ENCODE data around the gene BTBD6.

DNA sequence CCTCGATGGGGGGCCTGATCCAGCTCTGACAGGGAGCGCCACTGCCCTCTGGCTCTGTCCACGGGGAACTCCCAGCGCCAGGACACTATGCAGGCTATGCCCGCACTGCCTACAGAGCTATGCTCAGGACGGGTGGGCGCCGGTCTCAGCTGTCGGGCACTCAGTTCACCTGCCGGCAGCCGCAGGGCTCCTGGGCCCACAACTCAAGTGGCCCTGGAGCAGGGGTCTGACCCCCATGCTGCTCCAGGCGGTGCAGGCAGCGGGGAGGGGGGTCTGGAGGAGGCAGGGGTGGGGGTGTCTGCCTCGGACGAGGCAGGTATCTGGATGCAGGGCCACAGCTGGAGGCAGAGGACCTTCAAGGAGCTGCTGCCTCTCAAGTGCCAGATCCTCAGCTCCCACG is 38.7 kb upstream of the BTBD6 start:
- TF ChIP-seq TAF1 (IDR thresholded peaks at IDR 0.05; ENCODE audit: low read depth, low read length) (no peak), POLR2A (IDR thresholded peaks at IDR 0.05; ENCODE audit: low read depth, low read length) (no peak), SPI1 (IDR thresholded peaks at IDR 0.05; ENCODE audit: low read depth, low read length) (no peak)

Data from GM12891 (cell line).